Endothelial cell of umbilical vein (primary cell): ENCODE data around the gene PLOD1. TPM values are rescaled to one million over a fixed set of nuclear protein-coding genes. Genes with fewer than 3 reads are reported as not detected.

Source experiments
- BruUV-seq: library from RNA; stranded (reverse); fragments of 400-500 nt; replicated peaks from 2 replicates; lab custom pipeline; 2021; lab: Mats Ljungman, UMichigan
- CTCF ChIA-PET: fragments of 300-600, 350-600 bp; sonication (Branson Sonifier 250); formaldehyde crosslinking; loops from one replicate; lab custom pipeline; 2021; ENCODE audit warnings: antibody characterized with exemption, inconsistent platforms; lab: Charles Lee
- POLR2A ChIA-PET: fragments of 300-600, 350-600 bp; sonication (Branson Sonifier 250); formaldehyde crosslinking; loops from one replicate; lab custom pipeline; 2021; ENCODE audit warnings: antibody characterized with exemption, inconsistent platforms; lab: Charles Lee
- DNase-seq: peaks from one replicate; pipeline ENCODE4 v3.0.0-alpha.2; 2011; ENCODE audit warnings: low read depth, low spot score
- FAIRE-seq: peaks from 2 replicates; lab custom pipeline; 2011; peaks lifted over from hg19 to GRCh38; lab: Jason Lieb, UNC
- H2AFZ ChIP-seq: 2 replicates; pipeline ENCODE4 v1.6.0; 2012; ENCODE audit warnings: low read depth, low read length, control low read depth, inconsistent platforms
- H3K27ac ChIP-seq: 2 replicates; pipeline ENCODE4 v1.5.1; 2011; ENCODE audit warnings: low read depth, mild to moderate bottlenecking, control low read depth, low read length, moderate library complexity; ENCODE audit not compliant: insufficient read depth
- H3K27me3 ChIP-seq, 2 experiments: 2 replicates each; pipeline versions ENCODE4 v1.6.0 to v1.6.1; 2011; ENCODE audit warnings: low read length in 2 of 2, mixed read lengths in 1 of 2; ENCODE audit not compliant: control insufficient read depth in 2 of 2, insufficient read depth in 2 of 2
- H3K36me3 ChIP-seq, 2 experiments: 2 replicates in 1 of 2; 3 replicates in 1 of 2; pipeline ENCODE4 v1.5.1; 2011; ENCODE audit warnings: low read length in 2 of 2, mild to moderate bottlenecking in 1 of 2, moderate library complexity in 1 of 2; ENCODE audit not compliant: control insufficient read depth in 2 of 2, insufficient read depth in 2 of 2; ENCODE audit errors: extremely low read depth in 1 of 2
- H3K4me1 ChIP-seq: 3 replicates; pipeline ENCODE4 v1.5.1; 2011; ENCODE audit warnings: mild to moderate bottlenecking, low read length; ENCODE audit not compliant: control insufficient read depth, insufficient read depth; ENCODE audit errors: extremely low read depth
- H3K4me2 ChIP-seq: 2 replicates; pipeline ENCODE4 v1.6.1; 2011; ENCODE audit warnings: low read length, control low read depth, mixed read lengths; ENCODE audit not compliant: insufficient read depth
- H3K4me3 ChIP-seq, 3 experiments: fragments of 200-600 bp in 1 of 3; sonication (generic), shearing (Covaris generic) in 1 of 3; replicated peaks in 1 of 3; 2 replicates each; pipeline ENCODE4 v1.5.1; 2011 to 2016; ENCODE audit warnings: control low read depth in 3 of 3, low read length in 3 of 3, mild to moderate bottlenecking in 2 of 3, inconsistent platforms in 1 of 3, low read depth in 1 of 3, moderate library complexity in 1 of 3; ENCODE audit not compliant: insufficient read depth in 1 of 3
- H3K79me2 ChIP-seq: 2 replicates; pipeline ENCODE4 v1.6.0; 2012; ENCODE audit warnings: low read length, inconsistent platforms; ENCODE audit not compliant: control insufficient read depth, insufficient read depth
- H3K9ac ChIP-seq: replicated peaks from 2 replicates; pipeline ENCODE3; 2011; ENCODE audit warnings: low read length, control low read depth; ENCODE audit not compliant: insufficient read depth; ENCODE audit errors: extremely low read depth
- H3K9me1 ChIP-seq: replicated peaks from 3 replicates; pipeline ENCODE4 v1.6.0; 2011; ENCODE audit warnings: mild to moderate bottlenecking, low read length; ENCODE audit not compliant: control insufficient read depth, insufficient read depth; ENCODE audit errors: extremely low read depth
- H3K9me3 ChIP-seq: replicated peaks from 2 replicates; pipeline ENCODE4 v1.5.1; 2012; ENCODE audit warnings: low read length, inconsistent platforms; ENCODE audit not compliant: control insufficient read depth, insufficient read depth
- H4K20me1 ChIP-seq: replicated peaks from 2 replicates; pipeline ENCODE3; 2011; ENCODE audit warnings: mild to moderate bottlenecking, low read length; ENCODE audit not compliant: control insufficient read depth, insufficient read depth; ENCODE audit errors: extremely low read depth
- EZH2 ChIP-seq: IDR thresholded peaks from 2 replicates; pipeline ENCODE4 v1.6.1; 2012; ENCODE audit warnings: borderline replicate concordance, low read depth, mild to moderate bottlenecking, moderate library complexity, low read length, inconsistent platforms; ENCODE audit not compliant: severe bottlenecking
- FOS ChIP-seq: IDR thresholded peaks from 2 replicates; pipeline ENCODE4 v1.6.1; 2011; ENCODE audit warnings: mild to moderate bottlenecking, low read length, moderate library complexity, borderline replicate concordance; ENCODE audit not compliant: insufficient read depth
- GATA2 ChIP-seq: IDR thresholded peaks from 2 replicates; pipeline ENCODE4 v1.7.0; 2011; ENCODE audit warnings: low read depth, mild to moderate bottlenecking, moderate library complexity, mixed read lengths, low read length; ENCODE audit not compliant: insufficient read length, insufficient read depth
- JUN ChIP-seq: IDR thresholded peaks from 2 replicates; pipeline ENCODE4 v1.6.1; 2011; ENCODE audit warnings: borderline replicate concordance, low read depth; ENCODE audit not compliant: insufficient read length, insufficient read depth
- MYC ChIP-seq: IDR thresholded peaks from one replicate; pipeline ENCODE4 v1.6.1; 2011; ENCODE audit warnings: mild to moderate bottlenecking, low read depth, low read length
- POLR2A ChIP-seq: IDR thresholded peaks from 2 replicates; pipeline ENCODE4 v1.6.1; 2012; ENCODE audit warnings: low read depth, mild to moderate bottlenecking, control low read depth, low read length
- POLR2AphosphoS5 ChIP-seq: IDR thresholded peaks from 2 replicates; pipeline ENCODE4 v1.6.1; 2012; ENCODE audit warnings: low read depth, mild to moderate bottlenecking, control low read depth, low read length, moderate library complexity; ENCODE audit not compliant: insufficient read depth
- dilution Hi-C: fragments of 300-500 bp; cut with MboI; formaldehyde crosslinking; loops from one replicate; pipeline ENCODE4 v1.15.0; 2019; ENCODE audit warnings: low sequenced_read_pairs; ENCODE audit not compliant: extremely low pct_ligation_motif_present
- intact Hi-C: fragments of 100-400 bp; cut with micrococcal nuclease; formaldehyde crosslinking; loops from one replicate; pipeline ENCODE4 v1.10.0; 2022
- polyA plus RNA-seq, 4 experiments: library from polyadenylated mRNA; depleted of rRNA in 3 of 4; stranded (reverse) in 3 of 4; unstranded in 1 of 4; fragments of >200 nt; gene quantifications; 2 replicates each; pipeline versions ENCODE4 v1.2.1 to v1.2.3, GENCODE V29; 2011 to 2012; ENCODE audit warnings: missing spikeins in 1 of 4
- total RNA-seq: library from RNA; stranded (reverse); gene quantifications from 2 replicates; pipeline ENCODE4 v1.2.3, GENCODE V29; 2021
- TF ChIP-seq, protein P1 (sequence below): IDR thresholded peaks from 2 replicates; pipeline ENCODE4 v1.6.1; 2011; ENCODE audit not compliant: insufficient read depth, insufficient read length
- TF ChIP-seq, protein P2 (sequence below), 2 donors: IDR thresholded peaks; 1 replicate in 1 of 2; 2 replicates in 1 of 2; pipeline ENCODE4 v1.5.1; 2011; ENCODE audit warnings: low read length in 2 of 2, mild to moderate bottlenecking in 2 of 2, moderate library complexity in 2 of 2, control low read depth in 1 of 2, inconsistent platforms in 1 of 2, low read depth in 1 of 2; ENCODE audit not compliant: insufficient read depth in 1 of 2; ENCODE audit errors: extremely low read depth in 1 of 2

Gene PLOD1
- total and polyA plus RNA-seq, 2 donors (not counting 3 experiments of a cell fraction or from before 2014, with no cell fraction given): 260 to 412 TPM

DNA sequence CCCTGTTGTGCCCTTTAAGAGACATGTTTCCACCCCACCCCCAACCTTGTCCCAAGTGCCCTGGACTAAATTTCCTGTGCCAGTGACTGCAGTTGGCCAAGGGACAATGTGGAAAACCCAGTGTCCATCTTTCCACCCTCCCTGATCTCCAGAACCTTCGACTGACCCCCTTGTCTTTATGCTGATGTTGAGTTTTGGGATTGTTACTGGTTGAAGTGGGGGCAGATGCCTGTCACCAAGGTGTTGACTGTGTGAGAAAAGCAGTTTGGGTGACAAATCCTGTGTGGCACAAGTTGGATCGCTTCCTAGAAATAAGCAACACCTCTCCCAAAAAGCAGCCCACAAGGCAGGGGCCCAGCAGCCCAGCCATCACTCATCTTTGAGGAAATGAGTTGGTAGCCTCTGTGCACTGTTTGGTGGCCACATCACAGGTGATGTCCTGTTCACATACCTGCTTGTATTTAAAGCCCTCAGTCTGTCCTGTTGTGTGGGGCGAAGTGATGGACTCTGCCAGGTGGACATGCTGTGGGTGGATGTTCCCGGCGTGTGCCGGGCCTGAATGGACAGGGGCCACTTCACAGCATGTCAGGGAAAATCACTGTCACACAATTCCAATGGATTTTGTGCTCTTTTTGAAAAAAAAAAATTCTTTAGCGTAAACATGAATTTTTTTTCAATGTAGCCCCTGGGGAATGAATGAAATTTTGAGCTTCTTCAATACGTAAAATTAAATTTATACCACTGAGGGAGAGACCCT lies 78.2 kb downstream of the PLOD1 start:
- ChIA-PET CTCF (no interaction called here), POLR2A (no interaction called here)

More for the DNA sequence above, 78.2 kb downstream of the PLOD1 start:
- no peaks in the 10 kb centered on the region for H3K9me3 ChIP-seq
- no peak overlapping the region for H3K27ac ChIP-seq
- no peaks in the 10 kb centered on the region for H3K4me1 ChIP-seq
- no peak for DNase-seq
- dilution Hi-C loops (no loop called here), intact Hi-C loops (no loop called here)
- FAIRE-seq: no peak
- TF ChIP-seq POLR2A (no peak), FOS (no peak), EZH2 (no peak), JUN (no peak), POLR2AphosphoS5 (no peak), GATA2 (no peak), MYC (no peak)
- TF ChIP-seq, protein P1, sequence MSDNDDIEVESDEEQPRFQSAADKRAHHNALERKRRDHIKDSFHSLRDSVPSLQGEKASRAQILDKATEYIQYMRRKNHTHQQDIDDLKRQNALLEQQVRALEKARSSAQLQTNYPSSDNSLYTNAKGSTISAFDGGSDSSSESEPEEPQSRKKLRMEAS: no peak
- TF ChIP-seq, protein P2, sequence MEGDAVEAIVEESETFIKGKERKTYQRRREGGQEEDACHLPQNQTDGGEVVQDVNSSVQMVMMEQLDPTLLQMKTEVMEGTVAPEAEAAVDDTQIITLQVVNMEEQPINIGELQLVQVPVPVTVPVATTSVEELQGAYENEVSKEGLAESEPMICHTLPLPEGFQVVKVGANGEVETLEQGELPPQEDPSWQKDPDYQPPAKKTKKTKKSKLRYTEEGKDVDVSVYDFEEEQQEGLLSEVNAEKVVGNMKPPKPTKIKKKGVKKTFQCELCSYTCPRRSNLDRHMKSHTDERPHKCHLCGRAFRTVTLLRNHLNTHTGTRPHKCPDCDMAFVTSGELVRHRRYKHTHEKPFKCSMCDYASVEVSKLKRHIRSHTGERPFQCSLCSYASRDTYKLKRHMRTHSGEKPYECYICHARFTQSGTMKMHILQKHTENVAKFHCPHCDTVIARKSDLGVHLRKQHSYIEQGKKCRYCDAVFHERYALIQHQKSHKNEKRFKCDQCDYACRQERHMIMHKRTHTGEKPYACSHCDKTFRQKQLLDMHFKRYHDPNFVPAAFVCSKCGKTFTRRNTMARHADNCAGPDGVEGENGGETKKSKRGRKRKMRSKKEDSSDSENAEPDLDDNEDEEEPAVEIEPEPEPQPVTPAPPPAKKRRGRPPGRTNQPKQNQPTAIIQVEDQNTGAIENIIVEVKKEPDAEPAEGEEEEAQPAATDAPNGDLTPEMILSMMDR (IDR thresholded peaks at IDR 0.05; ENCODE audit: extremely low read depth in 1 of 2, insufficient read depth in 1 of 2, low read depth in 1 of 2, low read length in 2 of 2): no peak
- H3K79me2 ChIP-seq: no peaks in the 10 kb centered on the region
- H3K4me3 ChIP-seq: no peak overlapping the region
- no peaks in the 10 kb centered on the region for H3K27me3 ChIP-seq
- no peak overlapping the region for H3K9ac ChIP-seq
- H4K20me1 ChIP-seq: no peaks in the 10 kb centered on the region
- peaks cover 5 to 26% of the 10 kb centered on the region in 2 experiments for H3K36me3 ChIP-seq
- H3K9me1 ChIP-seq: no peaks in the 10 kb centered on the region
- H2AFZ ChIP-seq: no peak overlapping the region
- H3K4me2 ChIP-seq: no peak overlapping the region
- TSS peak; percentile 69 for BruUV-seq
